ENCODE measurements around the gene ACKR1.

ACKR1 gene

GRCh38 chr1:159204161-159205141 is at the start of gene ACKR1:
TSS of gene ACKR1 (plus strand) at chr1:159204875. CDS start at chr1:159204960, 85 bp downstream.
- no peak for DNase-seq

DNA sequence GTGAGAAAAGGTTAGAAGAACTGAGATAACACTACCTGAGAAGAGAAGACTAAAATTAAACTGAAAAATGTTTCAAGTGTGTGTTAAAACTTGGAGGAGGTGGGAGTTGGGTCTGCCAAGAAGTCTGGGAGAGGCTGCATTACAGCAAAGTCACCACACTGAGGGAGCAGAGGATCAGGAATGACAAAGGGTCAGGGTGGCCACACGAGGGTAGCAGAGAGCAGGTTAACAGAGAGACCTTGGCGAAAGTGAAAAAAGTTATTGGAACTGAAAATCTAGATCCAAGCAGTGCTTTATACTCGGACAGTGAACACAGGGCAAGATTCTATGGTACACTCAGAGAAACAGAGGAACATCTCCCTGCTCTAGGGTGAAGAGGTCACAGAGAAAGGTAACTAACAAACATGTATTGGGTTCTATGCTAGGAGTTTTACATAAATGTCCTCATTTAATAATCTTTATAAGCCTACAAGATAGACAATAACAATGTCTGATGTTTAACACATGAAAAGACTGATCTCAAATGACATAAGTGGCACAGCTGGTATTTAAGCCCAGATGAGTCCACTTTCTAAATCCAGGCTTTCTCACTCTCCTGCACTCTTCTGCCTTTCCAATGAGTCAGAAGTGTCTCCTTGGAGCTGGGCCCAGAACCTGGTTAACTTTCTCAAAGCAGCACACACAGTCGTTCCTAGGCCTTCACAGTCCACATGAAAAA is 43.5 kb upstream of the ACKR1 start:
- DNase-seq = peak; percentile 85

DNA sequence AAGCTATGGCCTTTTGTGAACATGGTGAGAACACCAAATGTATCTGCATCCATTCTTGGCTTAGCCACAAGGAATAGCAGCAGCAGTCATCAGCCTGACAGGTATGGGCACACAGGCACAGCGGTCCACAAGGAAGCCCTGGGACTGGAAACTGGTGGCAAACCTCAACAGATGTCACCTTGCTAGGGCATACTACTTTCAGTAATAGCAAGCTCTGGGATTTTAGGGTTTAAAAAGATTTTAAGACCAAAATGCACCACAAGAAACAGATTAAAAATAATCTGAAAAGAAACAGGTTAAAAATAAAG is 43.0 kb upstream of the ACKR1 start:
- DNase-seq = no peak

GRCh38 chr1:159162516-159163265 is 42.0 kb upstream of the ACKR1 start:
- DNase-seq = no peak

DNA sequence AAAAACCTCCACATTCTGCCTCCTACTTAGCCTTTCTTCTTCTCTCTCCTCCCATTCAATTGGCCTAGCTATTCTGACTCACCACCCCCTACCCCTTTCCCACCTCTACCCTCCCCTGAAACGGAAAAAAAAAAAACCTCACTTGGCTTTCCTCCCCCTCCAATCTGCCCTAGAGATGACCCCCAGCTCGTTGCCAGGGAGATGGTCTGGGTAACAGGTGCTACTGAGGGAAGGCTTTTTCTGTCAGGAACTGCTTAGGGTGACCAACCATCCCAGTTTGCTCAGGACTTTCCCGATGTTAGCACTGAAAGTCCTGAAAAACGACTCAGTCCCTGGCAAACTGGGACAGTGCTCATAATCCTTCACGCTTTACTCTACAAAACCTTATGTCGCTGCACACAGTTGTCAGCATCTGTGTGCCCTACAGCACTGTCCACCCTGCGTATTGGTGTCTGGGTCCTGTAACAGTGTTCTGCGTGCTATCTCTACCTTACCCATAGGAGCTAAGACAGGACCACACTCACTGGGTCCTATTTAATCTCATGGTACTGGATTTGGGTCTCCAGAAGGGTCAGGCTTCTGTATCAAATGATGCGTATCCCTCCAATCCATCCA is 41.0 kb upstream of the ACKR1 start:
- no peak for DNase-seq

GRCh38 chr1:159168043-159168442 is 36.6 kb upstream of the ACKR1 start:
- no peak for DNase-seq

- DNase-seq = no peak
These were observed 34.0 kb upstream of the ACKR1 start for GRCh38 chr1:159170639-159171038.

- peak; percentile 75 for DNase-seq
These were observed 33.4 kb upstream of the ACKR1 start, which contains the start of gene CADM3 for GRCh38 chr1:159171254-159171687. TSS of gene CADM3 (plus strand) at chr1:159171615. CDS start at chr1:159171766, 151 bp downstream.

- peak; percentile 60 for DNase-seq
These were observed 32.8 kb upstream of the ACKR1 start for GRCh38 chr1:159171688-159172501.

GRCh38 chr1:159172614-159173291 is 31.9 kb upstream of the ACKR1 start:
- no peak for DNase-seq

- DNase-seq = no peak
These were observed 31.4 kb upstream of the ACKR1 start for GRCh38 chr1:159173320-159173719.

GRCh38 chr1:159175571-159175970 is 29.1 kb upstream of the ACKR1 start:
- DNase-seq = no peak

DNA sequence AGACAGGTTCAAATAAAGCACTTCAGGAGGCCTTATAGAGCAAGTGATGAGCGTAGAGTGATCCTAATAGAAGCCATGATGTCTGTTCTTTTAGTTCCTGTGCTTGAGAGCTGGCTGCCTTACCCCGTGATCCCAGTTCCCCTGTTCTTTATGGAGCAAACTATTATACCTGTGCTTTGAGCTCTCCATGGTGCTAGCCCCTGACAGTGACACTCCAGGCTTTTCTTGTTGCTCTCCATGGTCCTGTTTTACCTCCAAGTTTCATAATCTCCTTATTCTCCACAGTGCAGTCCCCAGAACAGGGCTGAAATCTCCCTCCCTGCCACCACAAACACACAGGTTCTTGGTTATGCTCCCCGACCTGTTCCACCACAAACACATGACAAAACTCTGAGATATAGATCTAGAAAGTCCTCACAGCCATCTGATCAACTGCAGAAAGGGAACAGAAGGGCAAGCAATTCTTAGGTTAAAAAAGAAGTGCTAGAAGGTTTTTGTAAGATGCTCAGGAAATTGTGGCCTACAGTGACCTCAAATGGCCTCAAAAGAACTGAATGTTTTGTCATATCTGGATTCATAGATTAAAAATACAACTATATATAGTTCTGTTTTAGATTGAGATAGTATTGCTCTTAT is 27.3 kb upstream of the ACKR1 start:
- no peak for DNase-seq

- no peak for DNase-seq
These were observed 24.8 kb upstream of the ACKR1 start for GRCh38 chr1:159179906-159180305.

DNA sequence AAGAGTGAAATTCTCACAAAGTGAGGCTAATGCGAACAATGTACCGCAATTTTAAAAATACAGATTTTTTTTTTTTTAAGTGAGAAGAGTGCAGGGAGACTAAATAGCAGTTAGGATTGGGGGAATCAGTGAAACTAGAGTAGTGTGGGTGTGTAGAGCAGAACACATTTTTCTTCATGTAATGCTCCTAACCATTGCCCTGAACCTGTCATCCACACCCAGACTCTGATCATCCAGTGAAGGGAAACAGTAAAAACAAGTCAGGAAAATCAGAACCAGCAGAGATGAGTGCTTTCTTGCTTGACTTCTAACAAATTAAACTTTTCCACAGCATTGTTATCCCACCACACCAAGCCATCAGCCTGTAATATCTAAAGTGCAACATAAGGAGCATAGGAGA is 24.2 kb upstream of the ACKR1 start:
- no peak for DNase-seq

- no peak for DNase-seq
These were observed 23.2 kb upstream of the ACKR1 start for GRCh38 chr1:159181328-159182024.

DNA sequence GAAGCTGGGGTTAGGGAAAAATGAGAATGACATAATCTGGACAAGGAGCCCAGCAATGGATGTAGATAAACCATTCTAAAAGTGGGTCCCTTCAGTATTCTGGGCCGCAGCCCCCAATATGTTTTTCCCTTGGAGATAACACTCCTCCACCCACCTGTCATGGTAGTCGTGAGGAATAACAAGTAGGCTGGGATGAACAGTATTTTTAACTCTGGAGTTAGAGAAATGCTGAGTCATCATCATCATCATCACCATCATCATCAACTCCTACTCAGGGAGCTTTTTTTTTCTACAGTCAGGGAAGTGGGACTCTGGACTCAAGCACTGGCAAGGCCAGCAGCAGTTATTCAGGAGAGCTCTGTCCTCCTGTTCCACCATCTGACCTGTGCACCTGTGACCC is 20.5 kb upstream of the ACKR1 start:
- no peak for DNase-seq

DNA sequence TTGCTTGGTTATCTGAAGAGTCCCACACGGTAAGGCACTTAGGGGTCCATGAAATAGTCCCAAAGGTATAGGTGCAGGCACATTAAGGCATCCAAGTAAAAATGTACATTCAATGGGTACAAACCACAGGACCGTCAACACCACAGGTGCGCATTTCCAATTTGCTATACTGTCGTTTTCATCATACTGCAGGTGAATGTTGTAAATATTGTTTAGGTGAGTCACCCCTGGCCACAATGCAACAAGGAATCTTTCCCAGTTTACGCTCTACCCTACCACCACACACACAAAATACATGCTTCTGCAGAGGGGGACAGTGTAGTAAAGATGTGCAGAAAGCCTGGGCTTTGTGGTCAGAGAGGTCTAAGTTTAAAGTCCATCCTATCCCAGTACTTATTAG is 19.6 kb upstream of the ACKR1 start:
- no peak for DNase-seq

- no peak for DNase-seq
These were observed 17.6 kb upstream of the ACKR1 start for GRCh38 chr1:159187033-159187432.

All from NCI-H1105 treated with DMSO at 0.1 percent for 48 hours (cell line).